ENCODE data around the gene TRIM6.

- TF ChIP-seq CTCF (IDR thresholded peaks at IDR 0.05) = peak; percentile 16 to 80 (median 41)
- no peak for TF ChIP-seq POLR2A (IDR thresholded peaks at IDR 0.05)
- TF ChIP-seq POLR2AphosphoS5 (IDR thresholded peaks at IDR 0.05) = no peak
Observed at GRCh38 chr11:5600374-5600851, 4.0 kb downstream of the TRIM6 start.

All from breast epithelium (tissue), 3 donors.